Kasumi-1 (cell line): ENCODE data around the gene SLC12A6.
A peak's percentile ranks its signal among the peaks of the same experiment; 100 is the strongest.
"Not testable (repeated sequence)": the region's sequence is repeated elsewhere in the genome, so short reads cannot be mapped to it uniquely, and the experiment has no call there.

Source experiments
- DNase-seq, 2 experiments: peaks; one replicate each; lab custom pipeline; 2025; lab: John Stamatoyannopoulos, UW

The SLC12A6 gene

GRCh38 chr15:34337557-34338306 is at the start of gene SLC12A6:
SLC12A6 (minus strand) TSS chr15:34337781; CDS start chr15:34336680, 1,101 bp downstream.
- DNase-seq, result peak; percentile 60 to 66

DNA sequence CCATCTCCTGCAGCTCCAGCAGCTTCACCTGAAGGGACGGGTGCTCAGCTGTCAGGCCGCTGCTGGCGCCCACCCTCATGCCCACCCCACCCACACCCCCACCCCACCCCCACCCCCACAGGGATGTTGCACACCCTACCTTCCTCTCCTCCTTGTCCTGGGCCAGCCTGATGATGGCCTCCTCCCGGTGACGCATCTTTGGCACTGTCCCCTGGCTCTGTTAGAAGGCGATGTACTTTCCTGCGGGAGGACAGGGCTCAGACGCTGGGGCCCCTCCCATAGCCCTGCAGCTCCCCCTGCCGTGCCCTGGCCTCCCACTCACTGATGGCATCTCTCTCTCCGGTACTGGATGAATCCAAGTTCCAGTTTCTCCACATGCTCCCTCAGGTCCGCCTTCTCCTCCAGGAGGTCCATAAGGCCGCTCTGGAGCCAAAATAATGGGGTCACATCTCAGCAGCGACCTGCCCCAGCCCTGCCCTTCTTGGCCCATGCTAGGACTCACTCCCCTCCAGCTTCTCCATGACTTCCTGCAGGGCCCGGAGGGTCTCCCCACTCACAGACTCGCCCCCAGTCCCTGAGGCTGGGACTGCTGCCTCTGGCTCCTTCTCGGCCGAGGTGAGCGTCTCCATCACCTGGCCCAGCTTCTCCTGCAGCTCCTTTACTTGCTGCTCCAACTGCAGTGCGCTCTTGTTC is 44.4 kb upstream of the SLC12A6 start:
- DNase-seq, result not testable (repeated sequence)

GRCh38 chr15:34380491-34380890 is 42.9 kb upstream of the SLC12A6 start:
- DNase-seq, result not testable (repeated sequence)

- no peak for DNase-seq
These were observed 39.3 kb upstream of the SLC12A6 start for GRCh38 chr15:34376856-34377255.

- not testable (repeated sequence) for DNase-seq
These were observed 38.0 kb upstream of the SLC12A6 start for GRCh38 chr15:34375541-34375940.

DNA sequence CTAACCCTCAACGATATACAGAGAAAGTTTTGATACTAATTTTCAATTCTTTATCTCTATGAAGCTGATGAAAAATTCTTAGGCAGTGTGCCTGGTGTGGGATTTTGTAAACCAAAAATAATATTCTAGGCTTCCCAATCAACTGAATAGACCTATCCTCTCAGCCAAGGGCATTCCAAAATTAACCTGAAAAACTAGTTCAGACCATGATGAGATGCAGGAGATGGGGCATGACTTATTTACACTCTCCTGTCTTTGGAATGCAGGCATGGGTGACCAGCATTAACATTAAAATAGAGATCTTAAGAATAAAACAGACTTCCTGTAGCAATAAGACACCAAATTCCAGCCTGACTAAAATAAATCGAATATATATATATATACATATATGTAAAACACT is 37.2 kb upstream of the SLC12A6 start:
- DNase-seq, result no peak

- DNase-seq, result no peak
These were observed 36.4 kb upstream of the SLC12A6 start for GRCh38 chr15:34373951-34374350.

GRCh38 chr15:34370643-34371042 is 33.1 kb upstream of the SLC12A6 start:
- no peak for DNase-seq

DNA sequence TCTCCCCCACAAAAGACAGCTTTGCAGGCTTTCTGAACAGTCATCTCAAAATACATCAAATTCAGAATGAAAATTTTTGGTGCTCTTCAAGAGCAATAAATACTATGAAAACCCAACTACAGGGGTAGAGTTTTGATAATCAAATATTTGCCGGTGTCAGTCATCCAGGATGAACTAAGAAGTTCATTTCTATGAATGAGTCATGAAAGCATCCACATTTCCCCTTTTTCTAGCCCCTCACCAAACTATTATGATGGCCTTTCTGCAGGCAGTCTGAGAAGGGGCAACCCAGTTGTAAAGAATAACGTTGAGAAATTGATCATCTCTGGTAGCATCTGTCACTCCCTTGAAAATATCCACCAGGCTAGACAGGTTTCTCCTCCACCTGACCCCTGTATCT is 32.5 kb upstream of the SLC12A6 start:
- no peak for DNase-seq

DNA sequence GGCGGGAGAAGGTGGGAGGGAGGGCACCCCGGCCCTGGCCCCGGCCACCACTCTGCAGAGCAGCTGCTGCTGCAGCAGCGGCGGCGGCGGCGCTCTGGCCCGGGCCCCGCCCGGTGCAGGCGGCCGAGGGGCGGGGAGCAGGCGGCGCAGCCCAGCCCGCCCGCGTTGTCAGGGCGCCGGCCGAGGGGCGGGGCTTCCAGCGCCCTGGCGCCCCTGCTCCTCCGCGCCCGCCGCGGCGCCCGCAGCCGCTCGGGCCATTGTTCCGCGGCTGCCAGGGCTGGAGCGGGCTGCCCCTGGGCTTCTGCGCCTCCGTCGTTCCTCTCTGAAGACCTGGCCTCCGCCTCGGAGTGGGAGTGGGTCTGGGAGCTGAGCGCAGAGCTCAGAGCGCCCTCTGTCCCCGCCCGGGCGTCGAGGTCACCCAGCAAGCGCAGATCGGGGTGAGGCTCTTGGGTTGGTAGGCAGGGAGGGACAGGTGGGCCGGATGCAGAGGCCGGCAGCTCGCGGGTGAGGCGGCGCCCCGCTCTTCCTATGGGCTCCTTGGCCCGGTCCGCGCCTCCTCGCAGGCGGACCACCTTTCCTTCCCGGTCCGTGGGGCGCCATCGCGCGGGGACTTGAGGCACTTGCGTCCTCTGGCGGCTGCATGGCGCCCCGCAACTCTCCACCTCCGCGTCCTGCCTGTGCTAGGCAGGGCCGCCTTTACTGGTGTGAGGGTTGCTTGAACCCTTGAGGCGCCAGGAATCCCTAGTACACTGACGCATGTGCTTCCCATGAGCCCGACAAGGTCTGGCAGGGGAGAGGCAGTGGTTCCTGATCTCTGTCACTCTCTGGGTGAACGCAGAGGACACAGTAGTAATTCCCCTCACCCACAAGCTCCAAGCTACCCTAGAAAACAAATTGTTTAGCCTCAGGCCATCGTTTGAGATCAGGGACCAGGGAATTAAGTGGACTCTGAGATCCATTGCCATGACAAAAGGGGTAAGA is 29.8 kb upstream of the SLC12A6 start, which contains the start of gene LPCAT4:
TSS of gene LPCAT4 (minus strand) at position 96 of the 981 bp plus-strand sequence. CDS start 96 bp downstream, outside the sequence.
- peak; percentile 42 to 55 for DNase-seq

- peak; percentile 2 to 25 for DNase-seq
These were observed 28.9 kb upstream of the SLC12A6 start for GRCh38 chr15:34366271-34367065.

DNA sequence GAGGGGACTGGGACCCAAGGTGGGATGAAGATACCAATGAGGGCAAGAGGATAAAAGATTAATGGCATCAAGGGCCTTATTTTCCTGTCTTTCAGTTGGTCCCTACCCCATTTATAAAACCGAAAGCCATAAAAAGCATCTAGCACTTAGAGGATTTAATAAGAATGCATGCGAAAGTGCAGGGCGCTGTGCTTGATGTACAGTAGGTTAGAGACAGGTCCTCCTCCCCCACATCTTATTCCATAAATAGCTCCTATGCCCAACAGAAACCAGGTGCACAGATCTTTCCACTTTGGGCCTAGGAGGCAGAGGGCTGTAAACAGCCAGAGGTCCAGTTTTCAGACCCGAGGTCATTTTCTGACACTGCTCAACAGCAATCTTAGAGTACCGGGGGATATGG is 28.3 kb upstream of the SLC12A6 start:
- DNase-seq, result no peak

- peak; percentile 1 to 2 for DNase-seq
These were observed 27.7 kb upstream of the SLC12A6 start for GRCh38 chr15:34365091-34365825.

DNA sequence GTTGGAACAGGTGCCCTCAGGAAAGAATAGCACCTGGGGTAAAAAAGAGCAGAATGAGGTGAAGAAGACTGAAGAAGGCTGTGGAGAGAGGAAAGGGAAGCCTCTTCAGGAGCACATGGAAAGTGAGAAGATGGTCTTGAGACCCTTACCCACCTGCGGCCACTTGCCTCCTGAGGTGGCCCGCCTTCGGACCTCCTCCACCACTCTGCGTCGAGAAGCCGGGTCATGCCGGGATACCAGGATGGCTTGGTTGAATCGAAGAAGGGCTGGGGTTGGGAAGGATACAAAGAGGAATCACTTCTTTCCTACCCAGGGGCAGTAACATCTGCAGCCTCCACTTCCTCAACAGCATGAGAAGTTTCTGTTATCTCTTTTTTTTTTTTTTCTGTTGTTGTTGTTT is 26.5 kb upstream of the SLC12A6 start:
- DNase-seq, result no peak

DNA sequence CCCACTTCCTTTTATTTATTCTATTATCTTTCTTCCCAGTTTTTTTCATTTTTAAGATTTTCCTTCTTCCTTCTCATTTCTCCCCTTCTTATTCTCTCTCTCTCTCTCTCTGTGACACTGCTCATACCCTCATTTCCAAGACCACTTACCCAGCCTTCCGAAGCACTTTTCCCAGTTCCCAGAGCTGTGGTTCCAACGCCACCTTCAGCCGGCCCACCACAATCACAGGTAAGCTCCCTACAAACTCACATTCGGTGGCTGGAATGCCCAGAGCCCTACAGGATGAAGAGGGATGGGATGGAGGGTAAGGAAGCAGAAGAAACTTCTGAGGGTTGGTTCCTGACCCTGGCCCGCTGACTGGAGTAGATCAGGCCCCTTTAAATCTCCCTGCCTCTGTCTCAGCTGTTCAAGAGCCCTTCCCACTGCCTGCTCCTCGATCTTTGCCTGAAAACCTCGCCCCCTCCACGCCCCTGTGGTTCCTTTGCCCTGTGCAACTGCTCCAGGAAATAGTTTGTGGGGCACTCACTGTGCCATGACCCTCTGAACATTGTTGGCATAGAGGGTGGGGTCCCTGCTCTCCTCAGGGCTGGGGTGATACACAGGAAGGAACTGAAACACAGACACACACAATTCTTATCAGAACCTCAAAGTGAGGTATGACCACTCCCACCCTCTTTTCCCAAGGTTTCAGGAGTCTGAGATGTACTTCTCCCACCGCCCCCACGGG is 24.6 kb upstream of the SLC12A6 start:
- DNase-seq, result no peak

DNA sequence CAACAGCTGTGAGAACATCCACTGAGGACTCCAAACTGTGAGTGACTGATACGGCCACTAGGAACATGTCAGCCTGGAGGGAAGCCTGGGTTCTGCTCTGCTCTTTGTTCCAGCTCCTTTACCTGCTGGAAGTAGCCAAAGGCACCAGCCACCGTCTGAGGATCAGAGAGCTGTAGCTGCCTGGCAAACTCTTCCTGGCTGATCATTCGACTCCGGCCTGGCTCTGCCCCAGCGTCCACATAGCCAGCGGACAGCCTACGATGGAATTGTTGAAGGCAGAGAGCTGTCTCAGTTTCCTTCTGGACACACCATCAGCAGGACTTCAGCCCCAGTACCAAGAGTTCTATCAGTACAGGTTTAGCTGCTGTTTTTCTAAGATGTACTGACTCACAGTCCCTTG is 23.7 kb upstream of the SLC12A6 start:
- no peak for DNase-seq

- no peak for DNase-seq
These were observed 22.7 kb upstream of the SLC12A6 start for GRCh38 chr15:34360298-34360697.

DNA sequence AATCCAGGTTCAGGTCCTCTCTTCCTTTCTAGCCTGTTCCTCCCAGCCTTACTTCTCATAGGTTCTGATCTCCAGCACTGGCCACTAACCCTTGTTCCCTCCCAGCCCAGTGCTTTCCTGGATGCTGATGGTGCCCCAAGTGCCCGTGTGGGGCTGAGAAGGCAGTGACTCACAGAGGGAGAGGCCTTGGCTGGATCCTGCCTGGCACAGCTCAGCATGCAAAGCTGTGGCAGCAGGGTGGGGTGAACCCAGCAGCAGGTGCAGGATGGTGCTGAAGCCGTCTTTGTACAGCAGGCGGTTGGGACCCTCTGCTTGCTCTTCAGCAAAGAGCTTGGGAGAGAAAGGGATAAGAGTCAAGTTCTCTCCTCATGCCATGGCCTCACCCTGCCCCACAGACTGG is 21.8 kb upstream of the SLC12A6 start:
- no peak for DNase-seq

- DNase-seq, result no peak
These were observed 21.4 kb upstream of the SLC12A6 start for GRCh38 chr15:34358948-34359347.

GRCh38 chr15:34358367-34358766 is 20.8 kb upstream of the SLC12A6 start:
- peak in 1 of 2 experiments; percentile 1 for DNase-seq
